PC-9 (cell line): Measurements from ENCODE around the gene GNG8.

Experiments used
- CTCF ChIP-seq: fragments of 200-600 bp; sonication (generic); conservative IDR thresholded peaks from 2 replicates; pipeline ENCODE4 v1.6.1; 2017; ENCODE audit warnings: mixed run types, antibody characterized with exemption, mild to moderate bottlenecking, moderate library complexity
- EZH2 ChIP-seq: fragments of 200-600 bp; sonication (generic); IDR thresholded peaks from 2 replicates; pipeline ENCODE4 v1.8.0; 2017; ENCODE audit warnings: antibody characterized with exemption, low read depth

GRCh38 chr19:46659151-46660007 lies 23.4 kb upstream of the GNG8 start:
- TF ChIP-seq CTCF (no peak), EZH2 (no peak; the same call in none of the 2 replicates)
